H1 (cell line): ENCODE measurements around the gene KIAA1671. TPM values are rescaled to one million over a fixed set of nuclear protein-coding genes. Genes with fewer than 3 reads are reported as not detected.
A peak's percentile ranks its signal among the peaks of the same experiment; 100 is the strongest.

Experiments
- CTCF ChIA-PET: fragments of 300-600 bp; sonication (Branson Sonifier 250); formaldehyde crosslinking; loops from one replicate; lab custom pipeline; 2021; ENCODE audit not compliant: partially characterized antibody; lab: Charles Lee
- POLR2A ChIA-PET: fragments of 300-600 bp; sonication (Branson Sonifier 250); formaldehyde crosslinking; loops from one replicate; lab custom pipeline; 2021; ENCODE audit warnings: inconsistent platforms; ENCODE audit not compliant: partially characterized antibody; lab: Charles Lee
- DNase-seq, 2 experiments: peaks; one replicate each; pipeline versions ENCODE4 v3.0.0 to v3.0.0-alpha.2; 2010 to 2022; ENCODE audit warnings: low spot score in 2 of 2, low read depth in 1 of 2, mixed read lengths in 1 of 2
- FAIRE-seq: peaks from 2 replicates; lab custom pipeline; 2011; peaks lifted over from hg19 to GRCh38; lab: Jason Lieb, UNC
- H2AFZ ChIP-seq: 2 replicates; pipeline ENCODE4 v1.8.1; 2012; ENCODE audit warnings: low read length, inconsistent platforms
- H2AK5ac ChIP-seq: 2 replicates; pipeline ENCODE4 v1.6.1; 2013; ENCODE audit warnings: low read depth, low read length
- H2BK120ac ChIP-seq: replicated peaks from 2 replicates; pipeline ENCODE3; 2013; ENCODE audit warnings: low read depth, low read length, inconsistent platforms
- H2BK12ac ChIP-seq: 2 replicates; pipeline ENCODE4 v1.6.1; 2013; ENCODE audit warnings: low read depth, low read length
- H2BK15ac ChIP-seq: 2 replicates; pipeline ENCODE4 v1.6.1; 2013; ENCODE audit warnings: low read length
- H2BK20ac ChIP-seq: 2 replicates; pipeline ENCODE4 v1.6.1; 2013; ENCODE audit warnings: low read length
- H2BK5ac ChIP-seq: 2 replicates; pipeline ENCODE4 v1.6.1; 2013; ENCODE audit warnings: low read depth, low read length
- H3K14ac ChIP-seq: 2 replicates; pipeline ENCODE4 v1.6.1; 2013; ENCODE audit warnings: inconsistent platforms; ENCODE audit not compliant: insufficient read length
- H3K18ac ChIP-seq: 2 replicates; pipeline ENCODE4 v1.6.1; 2013; ENCODE audit warnings: low read length; ENCODE audit errors: extremely low read depth
- H3K23ac ChIP-seq: 2 replicates; pipeline ENCODE4 v1.6.1; 2013; ENCODE audit warnings: inconsistent platforms; ENCODE audit not compliant: insufficient read length
- H3K23me2 ChIP-seq: 2 replicates; pipeline ENCODE4 v1.6.1; 2013; ENCODE audit warnings: low read depth, low read length
- H3K27ac ChIP-seq: 2 replicates; pipeline ENCODE4 v1.6.1; 2011; ENCODE audit warnings: low read depth, low read length, inconsistent platforms
- H3K27me3 ChIP-seq, 4 experiments: replicated peaks in 1 of 4; 1 replicate in 1 of 4; 2 replicates in 3 of 4; pipeline versions ENCODE4 v1.6.1 to v1.8.1; 2011 to 2013; ENCODE audit warnings: low read length in 3 of 4, mild to moderate bottlenecking in 3 of 4, inconsistent platforms in 2 of 4, mixed read lengths in 2 of 4, moderate library complexity in 1 of 4; ENCODE audit not compliant: control insufficient read depth in 3 of 4, insufficient read depth in 3 of 4; ENCODE audit errors: extremely low read depth in 1 of 4
- H3K36me3 ChIP-seq, 4 experiments: 2 replicates each; pipeline versions ENCODE4 v1.6.1 to v1.8.1; 2011 to 2013; ENCODE audit warnings: mild to moderate bottlenecking in 4 of 4, low read length in 3 of 4, moderate library complexity in 2 of 4, control low read depth in 1 of 4, inconsistent platforms in 1 of 4; ENCODE audit not compliant: insufficient read depth in 4 of 4, control insufficient read depth in 2 of 4
- H3K4ac ChIP-seq: replicated peaks from 2 replicates; pipeline ENCODE3; 2013; ENCODE audit warnings: low read length, low read depth, mixed read lengths, inconsistent platforms; ENCODE audit not compliant: insufficient read length
- H3K4me1 ChIP-seq, 4 experiments: replicated peaks in 1 of 4; 1 replicate in 1 of 4; 2 replicates in 3 of 4; pipeline versions ENCODE4 v1.6.1 to v1.8.1; 2011 to 2013; ENCODE audit warnings: low read length in 3 of 4, inconsistent platforms in 2 of 4, mixed read lengths in 1 of 4; ENCODE audit not compliant: insufficient read depth in 4 of 4, control insufficient read depth in 3 of 4
- H3K4me2 ChIP-seq, 2 experiments: 2 replicates each; pipeline versions ENCODE4 v1.6.1 to v1.8.1; 2011 to 2013; ENCODE audit warnings: low read depth in 2 of 2, low read length in 2 of 2, control low read depth in 1 of 2, inconsistent platforms in 1 of 2, mild to moderate bottlenecking in 1 of 2; ENCODE audit not compliant: insufficient read depth in 1 of 2
- H3K4me3 ChIP-seq, 4 experiments: fragments of 200-600, 300-600 bp in 1 of 4; sonication (generic), shearing (Covaris generic), sonication (Bioruptor Twin) in 1 of 4; 2 replicates each; pipeline versions ENCODE4 v1.5.1 to v1.8.1; 2011 to 2016; ENCODE audit warnings: low read length in 4 of 4, low read depth in 3 of 4, control low read depth in 2 of 4, inconsistent platforms in 2 of 4, mild to moderate bottlenecking in 2 of 4, mixed read lengths in 1 of 4, moderate library complexity in 1 of 4; ENCODE audit not compliant: insufficient read depth in 2 of 4; ENCODE audit errors: extremely low read depth in 1 of 4
- H3K56ac ChIP-seq: replicated peaks from 2 replicates; pipeline ENCODE3; 2013; ENCODE audit warnings: low read depth, mild to moderate bottlenecking, mixed read lengths, low read length, inconsistent platforms; ENCODE audit not compliant: insufficient read length
- H3K79me1 ChIP-seq: 2 replicates; pipeline ENCODE4 v1.6.1; 2013; ENCODE audit warnings: low read depth, low read length, control low read depth
- H3K79me2 ChIP-seq, 2 experiments: 2 replicates each; pipeline versions ENCODE4 v1.6.1 to v1.8.1; 2012 to 2013; ENCODE audit warnings: low read length in 2 of 2, mild to moderate bottlenecking in 2 of 2, inconsistent platforms in 1 of 2; ENCODE audit not compliant: insufficient read depth in 2 of 2, control insufficient read depth in 1 of 2
- H3K9ac ChIP-seq, 4 experiments: replicated peaks in 1 of 4; 1 replicate in 1 of 4; 2 replicates in 3 of 4; pipeline versions ENCODE4 v1.6.1 to v1.8.1; 2011 to 2013; ENCODE audit warnings: low read depth in 3 of 4, low read length in 3 of 4, control low read depth in 2 of 4, mild to moderate bottlenecking in 2 of 4, moderate library complexity in 2 of 4, inconsistent platforms in 1 of 4; ENCODE audit errors: extremely low read depth in 1 of 4
- H3K9me3 ChIP-seq, 2 experiments: 2 replicates each; pipeline versions ENCODE4 v1.6.1 to v1.8.1; 2012 to 2013; ENCODE audit warnings: mild to moderate bottlenecking in 2 of 2, moderate library complexity in 2 of 2, control low read depth in 1 of 2, inconsistent platforms in 1 of 2, low read depth in 1 of 2, low read length in 1 of 2, mixed read lengths in 1 of 2; ENCODE audit not compliant: insufficient read depth in 2 of 2
- H4K20me1 ChIP-seq, 2 experiments: replicated peaks in 1 of 2; 2 replicates each; pipeline versions ENCODE3 to v1.8.1; 2011 to 2013; ENCODE audit warnings: inconsistent platforms in 2 of 2, low read length in 2 of 2, mild to moderate bottlenecking in 1 of 2; ENCODE audit not compliant: insufficient read depth in 2 of 2, control insufficient read depth in 1 of 2
- H4K5ac ChIP-seq: 2 replicates; pipeline ENCODE4 v1.6.1; 2013; ENCODE audit warnings: low read length, low read depth, mixed read lengths, inconsistent platforms; ENCODE audit not compliant: insufficient read length
- H4K8ac ChIP-seq: 2 replicates; pipeline ENCODE4 v1.8.0; 2013; ENCODE audit warnings: mild to moderate bottlenecking, moderate library complexity, low read length, inconsistent platforms; ENCODE audit not compliant: insufficient read depth; ENCODE audit errors: extremely low read depth
- H4K91ac ChIP-seq: replicated peaks from 2 replicates; pipeline ENCODE3; 2013; ENCODE audit warnings: low read length, mixed read lengths, inconsistent platforms; ENCODE audit not compliant: insufficient read length
- KDM5A ChIP-seq: fragments of 200-600 bp; IDR thresholded peaks from 2 replicates; pipeline ENCODE4 v1.7.1; 2012; ENCODE audit warnings: mild to moderate bottlenecking, low read length, inconsistent platforms, mixed read lengths
- TCF12 ChIP-seq: IDR thresholded peaks from 2 replicates; pipeline ENCODE4 v1.6.1; 2011; ENCODE audit warnings: low read depth, mild to moderate bottlenecking, low read length
- WGBS, 2 experiments: shearing (Covaris generic) in 1 of 2; methylation state at CpG; one replicate each; pipeline versions ENCODE4 v1.1.6 to v1.1.7; 2013 to 2015; ENCODE audit warnings: low lambda C conversion rate in 2 of 2, mixed read lengths in 2 of 2, inconsistent platforms in 1 of 2, low coverage in 1 of 2, missing lambda C conversion rate in 1 of 2; ENCODE audit not compliant: insufficient replicate concordance in 2 of 2, insufficient coverage in 1 of 2, insufficient read length in 1 of 2; ENCODE audit errors: extremely low coverage in 1 of 2, missing lambda C conversion rate in 1 of 2; 5-methylcytosine and 5-hydroxymethylcytosine counted together
- polyA plus RNA-seq, 7 experiments: library from polyadenylated mRNA; depleted of rRNA in 3 of 7; stranded (reverse) in 5 of 7; unstranded in 2 of 7; fragments of >200 nt in 5 of 7; fragments of 200-250 nt in 2 of 7; gene quantifications; 1 replicate in 5 of 7; 2 replicates in 1 of 7; 4 replicates in 1 of 7; pipeline versions ENCODE4 v1.2.1 to v1.2.3, GENCODE V29; 2011 to 2013; ENCODE audit warnings: missing spikeins in 2 of 7, mixed read lengths in 2 of 7
- total RNA-seq: library from RNA; stranded (reverse); fragmentation: NEBNext Ultra II Directional; extraction: Animal tissue kit (Norgen Biotek cat#: 25700); gene quantifications from 2 replicates; pipeline ENCODE4 v1.2.1, GENCODE V29; 2021
- TF ChIP-seq, protein P1 (sequence below): IDR thresholded peaks from 2 replicates; pipeline ENCODE4 v1.6.1; 2011; ENCODE audit warnings: low read length, improper control_type of control experiment

The KIAA1671 gene
- total and polyA plus RNA-seq, 2 of the 8 experiments (the other 6 are each of a cell fraction or from before 2014, with no cell fraction given): 6.4 to 23.9 TPM

DNA sequence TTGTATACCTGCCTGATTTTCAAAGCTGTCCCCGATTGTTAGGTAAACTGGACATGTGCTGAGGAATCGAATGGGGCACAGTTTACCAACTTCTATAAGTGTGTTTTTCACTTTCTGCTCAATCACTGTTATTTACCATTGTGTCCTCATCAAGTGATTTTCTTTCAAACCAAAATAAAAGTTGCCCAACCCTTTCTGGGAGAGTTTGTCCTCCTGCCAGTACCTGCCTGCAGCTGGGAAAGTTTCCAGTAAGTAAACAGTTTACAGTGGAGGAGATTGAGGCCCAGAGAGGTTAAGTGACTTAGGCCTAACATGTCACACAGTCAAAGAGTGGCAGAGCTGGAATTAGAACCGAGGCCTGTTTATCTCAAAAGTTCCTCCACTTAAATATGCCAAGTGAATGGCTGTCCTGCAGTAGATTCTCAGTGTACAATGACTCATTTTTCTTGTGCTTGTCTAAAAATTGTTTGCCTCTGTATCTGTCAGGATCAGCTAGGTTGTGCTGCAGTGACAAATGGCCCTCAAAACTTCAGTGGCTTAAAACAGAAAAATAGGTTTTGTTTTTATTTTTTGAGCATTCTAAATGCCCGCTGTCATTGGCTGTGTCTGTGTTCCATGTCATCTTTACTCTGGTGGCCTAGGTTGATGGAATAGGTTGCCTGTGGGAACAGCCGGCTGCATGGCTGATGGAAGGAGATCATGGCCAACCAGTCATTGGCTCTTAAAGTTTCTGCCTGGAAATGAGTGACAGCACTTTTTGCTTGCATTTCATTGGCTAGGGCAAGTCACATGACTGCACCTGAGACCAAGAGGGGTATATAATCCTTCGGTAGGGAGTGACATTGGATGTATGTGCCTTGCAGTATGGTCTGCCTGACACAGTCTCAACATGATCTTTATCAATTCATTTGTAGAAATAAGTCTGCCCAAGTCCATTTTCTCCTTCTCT lies 185.3 kb downstream of the KIAA1671 start:
- no peaks in the 10 kb centered on the region for H3K79me2 ChIP-seq
- H3K27ac ChIP-seq: no peak overlapping the region
- no peak for FAIRE-seq
- TF ChIP-seq TCF12 (no peak), KDM5A (no peak)
- TF ChIP-seq, protein P1, sequence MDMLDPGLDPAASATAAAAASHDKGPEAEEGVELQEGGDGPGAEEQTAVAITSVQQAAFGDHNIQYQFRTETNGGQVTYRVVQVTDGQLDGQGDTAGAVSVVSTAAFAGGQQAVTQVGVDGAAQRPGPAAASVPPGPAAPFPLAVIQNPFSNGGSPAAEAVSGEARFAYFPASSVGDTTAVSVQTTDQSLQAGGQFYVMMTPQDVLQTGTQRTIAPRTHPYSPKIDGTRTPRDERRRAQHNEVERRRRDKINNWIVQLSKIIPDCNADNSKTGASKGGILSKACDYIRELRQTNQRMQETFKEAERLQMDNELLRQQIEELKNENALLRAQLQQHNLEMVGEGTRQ: 0 out of 2 replicates have a peak, but pooled peaks have one; percentile 37

More for the DNA sequence above, 185.3 kb downstream of the KIAA1671 start:
- no peaks in the 10 kb centered on the region for H3K9me3 ChIP-seq
- no peak overlapping the region for H3K23ac ChIP-seq
- no peak overlapping the region for H4K5ac ChIP-seq
- H3K4me3 ChIP-seq: no peak overlapping the region
- H3K4ac ChIP-seq: no peak overlapping the region
- H4K91ac ChIP-seq: no peak overlapping the region
- H3K14ac ChIP-seq: no peak overlapping the region
- H3K27me3 ChIP-seq: no peaks in the 10 kb centered on the region; a peak in 1 of 7 replicates
- no peak overlapping the region for H2BK5ac ChIP-seq
- no peak overlapping the region for H2BK120ac ChIP-seq
- H3K4me2 ChIP-seq: no peak overlapping the region
- 93% methylated on average over 6 of the region's 6 CpGs; no CpG with 5 or more reads in 1 of the 2 experiments for WGBS, 2 experiments
- H2BK15ac ChIP-seq: no peak overlapping the region
- H3K56ac ChIP-seq: no peak overlapping the region
- no peaks in the 10 kb centered on the region for H3K36me3 ChIP-seq
- no peak overlapping the region for H3K9ac ChIP-seq
- no peaks in the 10 kb centered on the region for H3K23me2 ChIP-seq
- ChIA-PET POLR2A (no interaction called here), CTCF (interaction anchor here (1.3 to 2.1 kb wide), 3 partner anchors 11 to 22 kb away, joined by 3 to 5 read pairs (median 4); no protein-coding TSS in a partner anchor)
- peaks cover 2 to 4% of the 10 kb centered on the region in 2 experiments for H4K20me1 ChIP-seq
- H2AFZ ChIP-seq: no peak overlapping the region
- peaks cover 0 to 2% (median 1%) of the 10 kb centered on the region in 4 experiments; a peak in 2 of 7 replicates for H3K4me1 ChIP-seq
- H2BK12ac ChIP-seq: no peak overlapping the region
- no peaks in the 10 kb centered on the region; the same call in 1 of the 2 replicates for H3K79me1 ChIP-seq
- no peak overlapping the region for H4K8ac ChIP-seq
- H2AK5ac ChIP-seq: no peak overlapping the region
- no peak overlapping the region for H2BK20ac ChIP-seq
- H3K18ac ChIP-seq: no peak overlapping the region
- no peak for DNase-seq
